DOHH2 (cell line): ENCODE measurements around the gene ASTE1.

Source experiments
- H3F3A ChIP-seq: fragments of 200-600 bp; sonication (generic), shearing (Covaris generic); 2 replicates; pipeline ENCODE4 v1.6.0; 2016; ENCODE audit warnings: antibody characterized with exemption, mild to moderate bottlenecking; ENCODE audit not compliant: control insufficient read depth, insufficient read depth
- H3K27ac ChIP-seq: fragments of 200-600 bp; sonication (generic); 2 replicates; pipeline ENCODE4 v1.5.1; 2014; ENCODE audit warnings: low read depth, mild to moderate bottlenecking, low read length, moderate library complexity
- H3K27me3 ChIP-seq: fragments of 200-600 bp; sonication (generic); 2 replicates; pipeline ENCODE4 v1.6.1; 2014; ENCODE audit warnings: mild to moderate bottlenecking, low read length, mixed read lengths; ENCODE audit not compliant: control insufficient read depth
- H3K36me3 ChIP-seq: fragments of 200-600 bp; sonication (generic); 2 replicates; pipeline ENCODE4 v1.6.1; 2014; ENCODE audit warnings: mild to moderate bottlenecking, low read length, moderate library complexity, mixed read lengths; ENCODE audit not compliant: control insufficient read depth
- H3K4me1 ChIP-seq: fragments of 200-600 bp; sonication (generic); 2 replicates; pipeline ENCODE4 v1.6.1; 2014; ENCODE audit warnings: mild to moderate bottlenecking, low read length, mixed read lengths; ENCODE audit not compliant: control insufficient read depth
- H3K4me2 ChIP-seq: fragments of 200-600 bp; sonication (generic); 2 replicates; pipeline ENCODE4 v1.6.0; 2014; ENCODE audit warnings: mild to moderate bottlenecking, low read length, moderate library complexity
- H3K4me3 ChIP-seq: fragments of 200-600 bp; sonication (generic); 2 replicates; pipeline ENCODE4 v1.5.1; 2014; ENCODE audit warnings: mild to moderate bottlenecking, low read length, mixed read lengths
- H3K79me2 ChIP-seq: fragments of 200-600 bp; sonication (generic); 2 replicates; pipeline ENCODE4 v1.6.1; 2014; ENCODE audit warnings: mild to moderate bottlenecking, low read length, mixed read lengths; ENCODE audit not compliant: control insufficient read depth
- H3K9me2 ChIP-seq: fragments of 200-600 bp; sonication (generic); replicated peaks from 2 replicates; pipeline ENCODE4 v1.6.1; 2014; ENCODE audit warnings: mild to moderate bottlenecking, low read length, mixed read lengths; ENCODE audit not compliant: control insufficient read depth
- H3K9me3 ChIP-seq: fragments of 200-600 bp; sonication (generic); 2 replicates; pipeline ENCODE4 v1.6.1; 2014; ENCODE audit warnings: antibody characterized with exemption, low read length, mixed read lengths; ENCODE audit not compliant: control insufficient read depth, insufficient read depth
- H4K20me1 ChIP-seq: fragments of 200-600 bp; sonication (generic); 2 replicates; pipeline ENCODE4 v1.6.0; 2014; ENCODE audit warnings: low read depth, mild to moderate bottlenecking, antibody characterized with exemption, low read length, moderate library complexity; ENCODE audit not compliant: control insufficient read depth, insufficient read depth
- EZH2phosphoT487 ChIP-seq: fragments of 200-600 bp; sonication (generic); IDR thresholded peaks from 2 replicates; pipeline ENCODE4 v1.6.1; 2017; ENCODE audit warnings: borderline replicate concordance, mild to moderate bottlenecking, antibody characterized with exemption, low read length, moderate library complexity, mixed read lengths
- TF ChIP-seq, protein P1 (sequence below): fragments of 200-600 bp; sonication (generic); IDR thresholded peaks from one replicate; pipeline ENCODE4 v1.5.1; 2014; ENCODE audit warnings: antibody characterized with exemption, mild to moderate bottlenecking, low read depth, low read length; ENCODE audit not compliant: poor library complexity, severe bottlenecking

The ASTE1 gene

DNA sequence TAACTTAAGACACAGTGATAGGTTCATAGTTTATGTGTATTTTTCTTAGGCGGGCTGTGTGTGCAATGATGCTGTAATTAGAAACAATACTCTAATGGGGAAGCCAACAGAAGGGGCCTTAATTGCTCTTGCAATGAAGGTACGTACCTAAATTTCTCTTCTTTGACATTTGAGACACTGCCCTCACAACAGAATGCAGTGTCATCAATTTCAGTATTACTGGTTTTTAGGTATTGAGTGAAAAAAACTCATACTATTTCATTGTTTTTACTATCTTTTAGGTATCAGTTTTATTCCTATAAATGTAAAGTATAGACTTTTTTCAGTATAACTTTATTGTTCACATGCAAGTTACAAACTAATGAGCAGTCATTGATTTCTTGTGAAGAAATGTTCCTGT is 59.3 kb downstream of the ASTE1 start:
- Histone ChIP-seq H3K4me1 (no peaks in the 10 kb centered on the region), H3K4me2 (no peak overlapping the region), H3K9me2 (no peaks in the 10 kb centered on the region), H4K20me1 (no peaks in the 10 kb centered on the region), H3K79me2 (no peaks in the 10 kb centered on the region), H3K9me3 (no peaks in the 10 kb centered on the region), H3K36me3 (peaks cover 45% of the 10 kb centered on the region), H3K4me3 (no peak overlapping the region), H3F3A (no peaks in the 10 kb centered on the region), H3K27ac (no peak overlapping the region), H3K27me3 (no peaks in the 10 kb centered on the region)
- TF ChIP-seq, protein P1, sequence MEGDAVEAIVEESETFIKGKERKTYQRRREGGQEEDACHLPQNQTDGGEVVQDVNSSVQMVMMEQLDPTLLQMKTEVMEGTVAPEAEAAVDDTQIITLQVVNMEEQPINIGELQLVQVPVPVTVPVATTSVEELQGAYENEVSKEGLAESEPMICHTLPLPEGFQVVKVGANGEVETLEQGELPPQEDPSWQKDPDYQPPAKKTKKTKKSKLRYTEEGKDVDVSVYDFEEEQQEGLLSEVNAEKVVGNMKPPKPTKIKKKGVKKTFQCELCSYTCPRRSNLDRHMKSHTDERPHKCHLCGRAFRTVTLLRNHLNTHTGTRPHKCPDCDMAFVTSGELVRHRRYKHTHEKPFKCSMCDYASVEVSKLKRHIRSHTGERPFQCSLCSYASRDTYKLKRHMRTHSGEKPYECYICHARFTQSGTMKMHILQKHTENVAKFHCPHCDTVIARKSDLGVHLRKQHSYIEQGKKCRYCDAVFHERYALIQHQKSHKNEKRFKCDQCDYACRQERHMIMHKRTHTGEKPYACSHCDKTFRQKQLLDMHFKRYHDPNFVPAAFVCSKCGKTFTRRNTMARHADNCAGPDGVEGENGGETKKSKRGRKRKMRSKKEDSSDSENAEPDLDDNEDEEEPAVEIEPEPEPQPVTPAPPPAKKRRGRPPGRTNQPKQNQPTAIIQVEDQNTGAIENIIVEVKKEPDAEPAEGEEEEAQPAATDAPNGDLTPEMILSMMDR: no peak
- TF ChIP-seq EZH2phosphoT487: no peak

DNA sequence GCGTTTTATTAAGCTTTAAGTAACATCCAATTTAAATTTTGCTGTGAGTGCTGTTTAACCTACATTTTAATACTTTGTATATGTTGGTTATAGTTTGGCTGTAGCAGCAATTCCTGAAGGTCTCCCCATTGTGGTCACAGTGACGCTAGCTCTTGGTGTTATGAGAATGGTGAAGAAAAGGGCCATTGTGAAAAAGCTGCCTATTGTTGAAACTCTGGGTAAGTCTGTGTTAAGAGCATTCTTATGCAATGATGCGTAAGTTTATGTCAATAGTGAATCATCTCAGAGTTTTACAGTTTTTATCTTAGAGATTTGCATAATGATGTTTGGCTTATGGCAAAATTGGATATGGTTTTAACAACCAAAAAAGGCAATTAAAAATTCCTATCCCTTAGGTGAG is 62.7 kb downstream of the ASTE1 start:
- Histone ChIP-seq H4K20me1 (no peaks in the 10 kb centered on the region), H3K27ac (no peak overlapping the region), H3K79me2 (no peaks in the 10 kb centered on the region), H3K9me3 (no peaks in the 10 kb centered on the region), H3K4me3 (no peak overlapping the region), H3K9me2 (no peaks in the 10 kb centered on the region), H3K27me3 (no peaks in the 10 kb centered on the region), H3F3A (no peaks in the 10 kb centered on the region), H3K36me3 (peaks cover 57% of the 10 kb centered on the region), H3K4me2 (no peak overlapping the region), H3K4me1 (no peaks in the 10 kb centered on the region)
- no peak for TF ChIP-seq EZH2phosphoT487
- TF ChIP-seq, protein P1: no peak
